Activated CD8-positive, alpha-beta memory T cell treated with anti-CD3 and anti-CD28 coated beads for 36 hours (primary cell): ENCODE results near the gene FRYL. TPM values are rescaled to one million over a fixed set of nuclear protein-coding genes. Genes with fewer than 3 reads are reported as not detected.
"Not testable (repeated sequence)": the region's sequence is repeated elsewhere in the genome, so short reads cannot be mapped to it uniquely, and the experiment has no call there.

Experiments used
- CTCF ChIA-PET: fragments of 350-600 bp; sonication (Branson Sonifier 250); formaldehyde crosslinking; loops from one replicate; lab custom pipeline; 2021; ENCODE audit warnings: antibody characterized with exemption; lab: Charles Lee
- POLR2A ChIA-PET: fragments of 350-600 bp; sonication (Branson Sonifier 250); formaldehyde crosslinking; loops from one replicate; lab custom pipeline; 2021; ENCODE audit warnings: antibody characterized with exemption; lab: Charles Lee
- total RNA-seq, 2 experiments: library from RNA; stranded (reverse); gene quantifications; one replicate each; pipeline ENCODE4 v1.2.3, GENCODE V29; 2021

FRYL gene
- total RNA-seq, 2 experiments from 2014 or later, result 68.7 to 77.1 TPM

DNA sequence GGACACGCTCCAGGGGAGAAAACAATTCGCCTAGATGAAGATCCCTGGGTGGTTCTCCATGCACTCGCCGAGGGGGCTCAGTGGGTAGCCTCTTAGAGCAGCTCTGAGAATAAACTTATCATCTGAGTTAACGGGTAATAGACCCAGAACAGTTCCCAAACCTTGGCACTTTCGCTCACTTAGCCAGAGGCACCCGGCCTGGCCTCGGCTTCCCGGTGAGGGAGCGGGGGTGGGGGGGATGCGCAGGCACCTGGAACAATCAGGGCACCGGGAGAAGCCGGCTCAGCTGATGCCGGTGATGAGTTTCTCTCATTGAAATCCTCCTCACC lies 290.4 kb downstream of the FRYL start:
- ChIA-PET CTCF (no interaction called here), POLR2A (no interaction called here)

GRCh38 chr4:48484494-48485168 lies 295.4 kb downstream of the FRYL start:
- ChIA-PET POLR2A (no interaction called here), CTCF (no interaction called here)

- ChIA-PET POLR2A (no interaction called here), CTCF (no interaction called here)
Observed at GRCh38 chr4:48483777-48484493, 296.1 kb downstream of the FRYL start.

- CTCF ChIA-PET, result no interaction called here
- POLR2A ChIA-PET, result no interaction called here
Observed at GRCh38 chr4:48483006-48483776, 296.9 kb downstream of the FRYL start, which contains the start of gene SLC10A4. Gene SLC10A4 (plus strand): TSS chr4:48483343. CDS start chr4:48483562, 219 bp downstream.

- CTCF ChIA-PET, result interaction anchor here (0.9 kb wide), 1 partner anchor 91 kb away, joined by 3 read pairs; no protein-coding TSS in a partner anchor
- POLR2A ChIA-PET, result no interaction called here
Observed at GRCh38 chr4:48481581-48481980, 298.5 kb downstream of the FRYL start.

DNA sequence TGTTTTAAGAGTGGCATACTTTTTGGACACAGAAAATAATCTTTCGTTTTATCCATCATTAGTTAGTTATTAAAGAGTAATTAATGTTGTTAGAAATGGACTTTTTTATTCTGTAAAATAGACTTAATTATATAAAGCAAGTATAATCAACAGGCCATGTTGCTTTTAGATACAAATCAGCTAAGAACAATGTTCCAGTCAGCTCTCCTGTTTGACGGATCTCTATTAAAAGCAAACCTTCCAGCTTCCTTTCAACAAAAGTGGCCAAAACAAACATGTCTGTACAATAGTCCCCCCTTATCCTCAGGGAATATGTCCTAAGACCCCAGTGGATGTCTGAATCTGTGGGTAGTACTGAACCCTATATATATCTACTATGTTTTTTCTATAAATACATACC lies 301.8 kb downstream of the FRYL start:
- POLR2A ChIA-PET, result no interaction called here
- CTCF ChIA-PET, result no interaction called here

DNA sequence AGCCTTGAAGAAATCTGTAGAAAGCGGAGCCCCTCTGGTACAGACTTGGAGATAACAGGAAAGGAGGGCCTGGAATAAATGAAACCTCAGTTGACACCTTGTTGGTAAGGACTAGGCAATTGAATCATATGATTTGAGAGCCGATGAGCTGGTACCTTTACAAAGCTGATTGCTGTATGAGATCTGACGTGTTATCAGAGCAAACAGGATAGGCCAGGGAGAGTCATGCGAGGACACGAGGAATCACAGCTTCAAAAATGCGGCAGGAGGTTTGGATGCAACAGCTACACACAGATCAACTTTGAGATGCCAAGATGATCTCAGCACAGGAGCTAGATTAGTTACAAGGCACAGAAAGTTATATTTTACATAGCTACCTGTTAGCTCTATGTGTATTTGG lies 304.3 kb downstream of the FRYL start:
- ChIA-PET POLR2A (no interaction called here), CTCF (interaction anchor here (1.4 kb wide), 1 partner anchor 10 kb away, joined by 4 read pairs; no protein-coding TSS in a partner anchor)

GRCh38 chr4:48472794-48473193 lies 307.3 kb downstream of the FRYL start:
- ChIA-PET CTCF (no interaction called here), POLR2A (no interaction called here)

- ChIA-PET POLR2A (no interaction called here), CTCF (no interaction called here)
Observed at GRCh38 chr4:48470570-48470969, 309.5 kb downstream of the FRYL start.

DNA sequence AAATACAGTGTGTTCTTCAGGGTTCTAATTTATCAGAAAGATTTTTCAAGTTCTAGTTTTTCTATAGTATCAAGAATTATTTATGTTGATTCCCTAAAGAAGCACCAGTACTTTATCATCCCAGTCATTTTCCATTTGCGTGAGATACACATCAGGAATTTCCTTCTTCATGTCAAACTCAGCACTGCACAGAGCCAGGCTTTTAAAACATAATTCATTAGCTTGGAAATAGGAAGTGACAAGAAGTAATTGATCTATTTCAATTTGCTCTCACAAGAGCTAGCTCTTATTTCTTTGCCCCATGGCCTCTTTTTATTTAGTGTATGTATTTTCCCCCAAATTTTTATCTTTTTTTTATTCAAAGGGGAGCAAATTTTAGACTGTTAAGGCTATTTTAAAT lies 309.9 kb downstream of the FRYL start:
- ChIA-PET POLR2A (no interaction called here), CTCF (interaction anchor here (0.6 kb wide), 1 partner anchor 432 kb away, joined by 3 read pairs; no protein-coding TSS in a partner anchor)

DNA sequence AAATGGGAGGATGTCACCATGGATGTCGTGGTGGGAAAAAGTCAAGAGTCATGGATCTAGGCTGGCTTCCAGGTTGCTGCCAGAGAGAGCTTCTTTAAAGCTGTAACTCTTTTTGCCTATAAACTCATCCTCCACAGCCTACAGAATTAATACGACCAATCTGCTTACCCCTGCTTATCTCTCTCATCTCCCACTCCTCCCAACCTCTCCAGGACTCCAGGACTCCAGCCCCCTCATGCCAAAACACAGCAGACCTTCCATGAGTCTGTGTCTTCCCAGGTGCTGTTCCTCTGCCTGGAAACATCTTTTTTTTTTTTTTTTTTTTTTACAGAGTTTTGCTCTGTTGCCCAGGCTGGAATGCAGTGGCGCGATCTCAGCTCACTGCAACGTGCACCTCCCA lies 312.2 kb downstream of the FRYL start:
- CTCF ChIA-PET, result no interaction called here
- POLR2A ChIA-PET, result no interaction called here

DNA sequence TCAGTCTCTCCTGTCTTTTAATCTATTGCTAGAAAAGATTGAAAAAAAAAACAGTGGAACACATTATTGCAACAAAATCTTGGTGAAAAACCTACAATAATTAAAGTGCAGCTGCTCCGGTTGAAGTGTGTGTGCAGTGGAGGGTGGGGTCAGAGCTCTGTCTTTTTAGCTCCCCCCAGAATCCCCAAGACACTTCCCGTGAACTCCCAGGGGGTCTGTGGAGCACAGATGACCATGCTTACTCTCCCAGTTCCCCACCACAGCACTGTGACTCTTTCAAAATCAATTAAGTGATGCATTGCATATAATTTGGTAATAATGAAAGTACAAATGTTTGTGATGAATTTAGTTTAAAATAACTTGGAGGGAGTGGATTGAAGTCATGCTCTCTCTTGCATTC lies 312.6 kb downstream of the FRYL start:
- CTCF ChIA-PET, result no interaction called here
- POLR2A ChIA-PET, result interaction anchor here (0.7 kb wide), 1 partner anchor 117 kb away, joined by 3 read pairs; no protein-coding TSS in a partner anchor

DNA sequence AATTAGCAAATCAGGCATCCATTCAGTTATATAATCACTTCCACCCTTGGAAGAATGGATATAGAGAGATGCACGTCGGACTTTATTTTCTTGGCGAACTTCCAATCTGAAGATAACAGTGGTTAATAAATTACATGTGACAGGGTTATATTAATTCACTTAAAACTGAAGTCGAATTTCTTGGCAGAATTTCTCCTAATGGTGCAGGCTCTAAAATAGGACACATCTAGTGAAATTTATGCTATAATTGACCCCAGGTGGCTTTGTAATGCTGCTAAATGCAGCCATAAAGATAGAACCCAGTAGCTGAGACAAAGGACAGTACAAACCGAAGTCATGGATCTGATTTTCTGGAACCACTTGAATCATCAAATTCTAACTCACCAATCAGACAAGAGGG lies 317.7 kb downstream of the FRYL start:
- ChIA-PET POLR2A (no interaction called here), CTCF (no interaction called here)

DNA sequence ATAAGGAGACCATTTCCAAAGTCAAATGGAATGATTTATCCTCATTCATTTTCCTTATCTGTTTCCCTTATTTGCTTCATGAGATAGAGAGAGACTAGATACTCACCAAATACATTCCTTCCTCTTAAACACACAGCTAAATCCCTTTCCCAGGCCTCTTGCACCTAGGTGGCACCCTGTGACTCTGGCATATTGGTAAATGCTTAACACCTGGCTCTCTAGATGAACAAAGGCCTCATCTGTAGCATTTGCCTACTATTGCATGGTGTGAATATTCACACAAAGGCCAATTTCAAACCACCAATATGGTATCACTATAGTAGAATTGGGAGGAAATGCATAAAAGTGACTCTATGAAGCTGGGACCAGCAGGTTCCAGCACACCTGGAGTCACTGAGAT lies 319.1 kb downstream of the FRYL start:
- CTCF ChIA-PET, result no interaction called here
- POLR2A ChIA-PET, result no interaction called here

GRCh38 chr4:48454591-48454990 lies 325.5 kb downstream of the FRYL start:
- POLR2A ChIA-PET, result no interaction called here
- CTCF ChIA-PET, result no interaction called here

DNA sequence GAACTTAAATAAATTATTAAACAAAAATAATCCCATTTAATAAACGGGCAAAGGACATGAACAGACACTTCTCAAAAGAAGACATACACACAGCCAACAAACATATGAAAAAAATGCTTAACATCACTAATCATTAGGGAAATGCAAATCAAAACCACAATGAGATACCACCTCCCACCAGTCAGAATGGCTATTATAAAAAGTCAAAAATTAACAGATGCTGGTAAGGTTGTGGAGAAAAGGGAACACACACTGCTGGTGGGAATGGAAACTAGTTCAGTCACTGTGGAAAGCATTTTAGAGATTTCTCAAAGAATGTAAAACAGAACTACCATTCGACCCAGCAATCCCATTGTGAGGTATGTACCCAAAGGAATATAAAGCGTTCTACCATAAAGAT lies 328.4 kb downstream of the FRYL start:
- CTCF ChIA-PET, POLR2A ChIA-PET: not testable (repeated sequence)

DNA sequence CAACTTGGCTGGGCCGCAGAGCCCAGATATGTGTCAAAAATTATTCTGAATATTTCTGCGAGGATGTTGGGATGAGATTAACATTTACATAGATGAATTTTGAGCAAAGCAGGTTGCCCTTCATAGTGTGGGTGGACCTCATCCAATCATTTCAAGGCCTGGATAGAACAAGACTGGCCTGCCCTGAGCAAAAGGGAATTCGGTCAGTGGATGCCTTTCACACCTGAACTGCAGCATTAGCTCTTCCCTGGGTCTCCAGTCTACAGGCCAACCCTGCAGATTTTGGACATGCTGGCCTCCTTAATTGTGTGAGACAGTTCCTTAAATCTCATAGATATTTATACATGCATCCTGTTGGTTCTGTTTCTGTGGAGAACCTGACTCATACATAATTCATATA lies 329.3 kb downstream of the FRYL start:
- CTCF ChIA-PET, result no interaction called here
- POLR2A ChIA-PET, result no interaction called here

DNA sequence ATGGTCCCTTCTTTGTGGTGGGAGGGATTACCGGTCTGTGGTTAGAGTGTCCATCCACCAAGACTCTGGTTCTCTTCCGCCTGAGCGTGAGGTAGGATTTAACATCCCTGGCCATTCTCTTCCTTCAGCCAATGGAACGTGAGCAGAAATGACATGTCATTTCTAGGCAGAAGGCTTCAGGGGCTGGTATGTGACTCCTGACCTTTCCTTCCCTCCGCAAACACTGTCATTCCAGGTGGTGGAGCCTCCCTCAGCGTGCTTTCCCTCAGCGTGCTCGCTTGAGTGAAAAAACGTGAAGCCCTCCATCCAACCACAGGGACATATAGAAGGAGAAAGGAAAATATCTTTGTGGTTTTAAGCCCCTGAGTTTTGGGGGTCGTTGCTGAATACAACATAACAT lies 330.9 kb downstream of the FRYL start:
- CTCF ChIA-PET, result no interaction called here
- POLR2A ChIA-PET, result no interaction called here
